Stimulated activated CD8-positive, alpha-beta memory T cell treated with anti-CD3 and anti-CD28 coated beads, Interleukin-12 subunit alpha, Interleukin-12 subunit beta, amount 100 ng/mL, for 4 hours (primary cell): ENCODE data around the gene PITPNB.

Experiments
- DNase-seq: peaks from one replicate; pipeline ENCODE4 v3.0.0-alpha.2; 2020; ENCODE audit warnings: low read depth

The PITPNB gene

GRCh38 chr22:27919222-27919941, at the start of gene PITPNB:
Gene PITPNB (minus strand): TSS chr22:27919256. CDS start chr22:27919191, 65 bp downstream.
- peak; percentile 99 for DNase-seq

GRCh38 chr22:27966168-27967064, 47.4 kb upstream of the PITPNB start:
- no peak for DNase-seq

- DNase-seq, result no peak
Measured at GRCh38 chr22:27962268-27963044, 43.4 kb upstream of the PITPNB start.

- DNase-seq, result no peak
Measured at GRCh38 chr22:27961680-27962079, 42.6 kb upstream of the PITPNB start.

GRCh38 chr22:27961182-27961581, 42.1 kb upstream of the PITPNB start:
- no peak for DNase-seq

GRCh38 chr22:27959335-27960090, 40.5 kb upstream of the PITPNB start:
- no peak for DNase-seq

GRCh38 chr22:27952779-27953178, 33.7 kb upstream of the PITPNB start:
- no peak for DNase-seq

- no peak for DNase-seq
Measured at GRCh38 chr22:27952091-27952490, 33.0 kb upstream of the PITPNB start.

- DNase-seq, result no peak
Measured at GRCh38 chr22:27949421-27949820, 30.4 kb upstream of the PITPNB start.

GRCh38 chr22:27948569-27948968, 29.5 kb upstream of the PITPNB start:
- DNase-seq, result no peak

- no peak for DNase-seq
Measured at GRCh38 chr22:27947448-27947847, 28.4 kb upstream of the PITPNB start.

- no peak for DNase-seq
Measured at GRCh38 chr22:27941143-27941542, 22.1 kb upstream of the PITPNB start.

- no peak for DNase-seq
Measured at GRCh38 chr22:27937453-27937852, 18.4 kb upstream of the PITPNB start.

GRCh38 chr22:27935897-27936296, 16.8 kb upstream of the PITPNB start:
- DNase-seq, result no peak

- no peak for DNase-seq
Measured at GRCh38 chr22:27934069-27934468, 15.0 kb upstream of the PITPNB start.

GRCh38 chr22:27933186-27933983, 14.3 kb upstream of the PITPNB start:
- no peak for DNase-seq

- DNase-seq, result no peak
Measured at GRCh38 chr22:27930331-27931060, 11.4 kb upstream of the PITPNB start.

GRCh38 chr22:27927608-27928007, 8.6 kb upstream of the PITPNB start:
- DNase-seq, result no peak

GRCh38 chr22:27925331-27925730, 6.3 kb upstream of the PITPNB start:
- no peak for DNase-seq
